ENCODE measurements around the gene P3H3.
"Not testable (repeated sequence)": the region's sequence is repeated elsewhere in the genome, so short reads cannot be mapped to it uniquely, and the experiment has no call there.

Gene P3H3

GRCh38 chr12:6888794-6889193 is 60.6 kb downstream of the P3H3 start:
- not testable (repeated sequence) for ATAC-seq (replicated peaks; ENCODE audit: extremely low read depth, poor library complexity, severe bottlenecking); DNase-seq (ENCODE audit: low spot score in 2 of 2); H3K9me3 Mint-ChIP-seq; H3K27me3 Mint-ChIP-seq; H3K4me3 Mint-ChIP-seq; H3K4me1 Mint-ChIP-seq; H3K36me3 Mint-ChIP-seq (ENCODE audit: insufficient read depth); H3K27ac Mint-ChIP-seq (ENCODE audit: low read depth)
